Stimulated activated CD8-positive, alpha-beta memory T cell treated with anti-CD3 and anti-CD28 coated beads, Interleukin-4, amount 100 ng/mL, for 24 hours (primary cell): ENCODE data around the gene DGCR6L.
"Not testable (repeated sequence)": the region's sequence is repeated elsewhere in the genome, so short reads cannot be mapped to it uniquely, and the experiment has no call there.

ENCODE experiments used
- DNase-seq: peaks from one replicate; pipeline ENCODE4 v3.0.0-alpha.2; 2020; ENCODE audit warnings: low read depth

Gene DGCR6L

DNA sequence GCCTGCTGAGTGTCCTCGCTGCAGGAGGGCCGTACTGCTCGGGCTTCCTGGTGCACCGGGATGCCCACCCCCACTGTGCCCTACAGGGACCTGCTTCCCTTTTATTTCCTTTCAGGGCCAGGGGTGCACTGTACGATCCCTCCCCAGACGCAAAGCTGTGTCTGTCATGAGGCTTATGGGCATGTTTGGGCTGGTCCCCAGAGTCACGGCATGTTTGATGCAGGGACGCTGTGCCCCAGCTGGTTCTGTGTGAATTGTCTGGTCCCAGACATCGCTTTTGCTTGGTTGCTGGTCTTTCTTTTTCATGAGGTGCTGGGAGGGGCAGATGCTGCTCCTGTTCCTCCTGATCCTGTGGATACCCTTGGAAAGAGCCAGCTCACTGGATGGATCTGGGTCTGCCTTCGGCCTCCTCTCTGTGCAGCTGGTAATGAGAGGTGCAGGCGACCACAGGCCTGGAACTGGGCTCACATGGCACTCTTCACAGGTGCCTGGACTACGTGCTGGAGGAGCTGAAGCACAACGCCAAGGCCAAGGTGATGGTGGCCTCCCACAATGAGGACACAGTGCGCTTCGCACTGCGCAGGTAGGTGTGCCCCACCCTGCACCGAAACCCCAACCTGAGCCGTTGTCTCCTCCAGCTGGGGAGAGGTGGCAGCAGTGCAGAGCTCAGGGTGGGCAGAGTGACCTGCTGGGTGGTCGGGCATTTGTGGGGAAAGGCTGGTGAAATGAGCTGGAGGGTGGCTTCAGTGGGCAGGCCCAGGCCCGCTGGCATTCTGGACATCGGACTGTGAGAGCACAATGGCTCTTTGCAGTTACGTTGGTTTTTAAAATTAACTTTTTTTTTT, 10.8 kb downstream of the DGCR6L start:
- not testable (repeated sequence) for DNase-seq

DNA sequence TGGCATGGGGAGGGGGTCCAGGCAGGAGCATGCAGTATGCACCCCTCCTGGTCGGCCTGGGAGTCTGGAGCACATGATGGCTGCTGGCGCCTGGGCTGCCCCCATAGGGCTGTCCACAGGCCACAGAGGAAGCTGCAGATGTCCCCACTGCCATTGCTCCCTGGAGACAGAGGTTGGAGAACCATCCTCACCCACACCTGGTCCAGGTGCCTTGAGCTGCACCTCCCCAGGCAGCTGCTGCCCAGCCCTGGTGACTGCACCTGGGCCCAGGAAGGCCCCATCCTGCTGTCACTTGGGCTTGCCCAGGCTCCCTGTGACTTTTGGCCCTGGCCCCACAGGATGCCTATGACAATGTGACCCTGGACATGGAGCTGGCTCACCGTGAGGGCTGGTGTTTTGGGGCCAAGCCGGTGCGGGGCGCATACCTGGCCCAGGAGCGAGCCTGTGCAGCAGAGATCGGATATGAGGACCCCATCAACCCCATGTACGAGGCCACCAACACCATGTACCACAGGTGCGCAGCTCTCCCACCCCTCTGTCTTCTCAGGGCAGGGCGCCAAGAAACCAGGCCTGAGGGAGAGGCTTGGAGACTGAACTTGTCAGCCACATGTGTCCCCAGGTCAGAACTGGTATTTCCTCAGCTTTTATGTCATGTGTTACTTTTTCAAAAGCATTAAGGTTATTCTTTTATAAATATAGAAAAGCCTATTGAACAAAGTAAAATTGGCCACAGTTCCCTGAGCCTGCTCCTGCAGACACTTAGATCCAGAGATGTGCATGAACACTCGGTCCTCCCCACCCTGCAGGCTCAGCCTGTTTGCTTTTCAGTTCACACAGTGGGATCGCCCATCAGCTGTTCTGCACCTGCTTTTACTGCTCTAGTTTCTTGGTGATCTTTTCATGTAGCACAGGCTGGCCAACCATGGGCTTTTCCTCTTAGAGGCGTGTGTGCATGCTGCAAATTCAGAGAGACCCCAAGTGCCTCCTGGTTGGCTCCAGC, 12.1 kb downstream of the DGCR6L start:
- DNase-seq = not testable (repeated sequence)

- not testable (repeated sequence) for DNase-seq
Measured at GRCh38 chr22:20306646-20307447, 13.0 kb downstream of the DGCR6L start.

DNA sequence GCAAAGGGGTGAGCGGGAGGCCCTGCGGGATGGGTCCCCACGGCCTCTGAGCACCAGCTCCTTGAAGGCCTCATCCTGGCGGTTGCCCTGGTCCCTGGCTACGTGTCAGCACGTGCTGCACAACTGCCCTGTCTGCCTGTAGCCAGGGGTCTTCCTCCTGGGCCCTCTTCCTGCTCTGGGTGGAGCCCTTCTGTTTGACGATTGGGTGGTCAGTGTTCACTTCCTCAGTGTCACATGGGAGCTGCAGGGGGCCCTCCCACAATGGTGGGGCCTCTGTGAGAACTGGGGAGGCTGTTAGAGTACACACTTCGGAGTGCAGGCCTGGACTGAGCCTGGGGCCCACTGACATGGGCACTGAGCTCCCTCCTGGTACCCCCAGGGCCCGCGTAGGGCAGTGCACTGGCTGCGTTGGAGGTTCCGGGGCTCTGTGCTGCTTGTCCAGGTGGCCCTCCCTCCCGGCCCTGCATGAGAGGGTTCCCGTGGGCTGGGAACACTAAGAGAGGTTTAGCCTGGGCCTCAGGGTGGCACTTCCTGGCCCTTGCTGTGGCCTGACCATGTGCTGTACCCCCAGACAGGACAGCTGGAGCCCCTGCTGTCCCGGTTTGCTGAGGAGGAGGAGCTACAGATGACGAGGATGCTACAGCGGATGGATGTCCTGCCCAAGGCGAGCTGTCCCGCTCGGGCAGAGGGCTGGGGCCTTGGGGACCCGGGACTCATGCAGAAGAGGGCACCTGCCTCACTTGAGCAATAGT, 13.8 kb downstream of the DGCR6L start:
- DNase-seq = no peak

DNA sequence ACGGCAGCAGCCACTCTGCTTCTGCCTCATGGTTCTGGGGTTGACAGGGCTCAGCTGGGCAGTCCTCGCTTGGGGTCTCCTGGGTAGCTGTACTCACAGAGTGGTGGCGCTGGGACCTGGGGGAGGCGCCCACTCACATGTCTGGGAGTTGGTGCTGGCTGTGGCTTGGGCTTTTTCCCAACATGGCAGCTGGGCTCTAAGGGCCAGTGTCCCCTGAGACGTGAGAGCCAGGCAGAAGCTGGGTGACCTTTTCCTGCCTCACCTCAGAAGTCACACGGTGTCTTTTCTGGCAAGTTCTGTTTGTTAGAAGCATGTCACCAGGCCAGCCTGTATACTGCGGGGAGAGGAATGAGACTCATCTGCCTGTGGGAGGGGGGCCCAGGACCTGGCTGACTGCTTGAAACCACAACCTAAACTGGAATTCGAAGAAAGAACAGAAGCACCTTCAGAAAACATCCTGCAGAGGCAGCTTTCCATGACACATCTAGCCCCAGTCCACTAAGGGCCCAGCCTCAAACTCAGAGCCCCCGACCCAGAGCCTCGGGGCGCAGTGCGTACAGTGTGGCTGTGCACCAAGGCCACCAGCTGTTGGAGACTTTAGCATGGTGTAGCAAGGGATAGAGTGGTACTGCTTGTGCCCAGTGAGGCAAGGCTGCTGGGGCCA, 14.5 kb downstream of the DGCR6L start:
- not testable (repeated sequence) for DNase-seq

GRCh38 chr22:20304646-20305045, 15.2 kb downstream of the DGCR6L start:
- no peak for DNase-seq

DNA sequence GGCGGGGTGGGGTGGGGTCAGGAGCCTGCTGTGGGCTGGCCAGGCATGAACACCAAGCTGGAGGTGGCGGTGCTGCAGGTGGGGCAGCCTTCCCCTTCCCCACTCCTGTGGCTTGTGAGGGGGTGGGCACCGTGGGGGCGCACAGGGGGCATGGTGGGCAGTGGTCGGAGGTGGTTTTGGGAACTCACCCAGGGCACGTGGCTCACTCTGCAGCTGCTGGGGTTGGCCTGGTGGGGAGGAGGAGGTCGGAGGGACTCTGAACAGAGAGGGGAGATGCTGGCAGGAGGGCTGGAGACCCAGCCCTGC, 16.7 kb downstream of the DGCR6L start:
- not testable (repeated sequence) for DNase-seq

GRCh38 chr22:20302438-20303228, 17.2 kb downstream of the DGCR6L start:
- DNase-seq = no peak

GRCh38 chr22:20299746-20300136, 20.1 kb downstream of the DGCR6L start:
- no peak for DNase-seq

GRCh38 chr22:20298803-20299745, 20.8 kb downstream of the DGCR6L start:
- DNase-seq = peak; percentile 89

DNA sequence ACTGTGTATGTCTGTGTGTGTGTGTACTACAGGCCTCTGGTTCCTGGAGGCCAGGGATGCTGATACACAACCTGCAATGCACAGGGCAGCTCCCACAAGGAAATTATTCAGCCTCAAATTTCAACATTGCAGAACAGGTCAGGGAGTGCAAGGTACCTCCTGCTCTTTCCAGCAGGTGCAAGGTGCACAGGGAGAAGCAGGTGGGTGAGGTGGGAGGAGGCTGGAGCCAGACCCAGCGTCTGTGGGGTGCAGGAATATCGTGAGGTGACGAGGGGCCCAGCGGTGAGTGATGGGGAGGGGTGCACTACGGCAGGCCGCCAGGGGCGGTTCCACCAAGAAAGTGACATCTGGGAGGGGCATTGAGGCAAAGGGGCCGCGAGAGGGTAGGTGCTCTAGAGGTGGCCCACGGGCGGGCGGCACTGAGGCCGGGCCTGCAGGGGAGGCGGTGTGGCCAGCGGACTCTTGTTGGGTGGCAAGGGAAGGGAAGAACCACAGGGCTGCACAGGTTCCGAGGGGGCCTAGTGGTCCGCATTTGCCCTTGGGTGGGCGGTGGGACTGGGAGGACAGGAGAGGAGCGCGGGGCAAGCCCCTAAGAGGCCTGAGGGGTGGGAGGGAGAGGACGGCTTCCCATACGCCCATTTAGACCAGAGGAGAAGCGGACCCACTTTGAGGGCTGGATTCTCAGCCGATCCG, 21.6 kb downstream of the DGCR6L start:
- DNase-seq = no peak

GRCh38 chr22:20297414-20298109, 22.3 kb downstream of the DGCR6L start:
- DNase-seq = no peak

- DNase-seq = no peak
Measured at GRCh38 chr22:20296598-20296997, 23.3 kb downstream of the DGCR6L start.

- no peak for DNase-seq
Measured at GRCh38 chr22:20295262-20296064, 24.4 kb downstream of the DGCR6L start.

GRCh38 chr22:20292673-20293232, 27.1 kb downstream of the DGCR6L start:
- no peak for DNase-seq

DNA sequence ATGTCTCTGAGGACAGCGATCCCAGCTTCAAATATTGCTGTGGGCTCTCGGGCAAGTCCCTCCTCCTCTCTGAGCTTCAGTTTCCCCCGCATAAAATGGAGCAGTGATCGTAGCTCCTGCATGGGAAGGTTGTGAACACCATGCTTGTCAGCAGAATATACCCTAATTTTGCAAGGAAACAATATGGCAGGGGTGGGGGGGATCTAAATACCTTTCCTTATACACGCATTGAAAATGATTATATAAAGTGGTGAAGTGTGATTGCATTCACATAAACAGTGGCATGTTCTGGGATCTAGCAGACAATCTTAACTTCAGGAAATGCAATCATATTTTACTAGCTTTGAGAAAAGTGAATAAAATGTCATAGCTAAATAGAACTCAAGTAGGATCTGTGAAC, 27.8 kb downstream of the DGCR6L start:
- no peak for DNase-seq
